MCF 10A (cell line): ENCODE measurements around the gene SYNE3. TPM values are rescaled to one million over a fixed set of nuclear protein-coding genes. Genes with fewer than 3 reads are reported as not detected.

Experiments
- BruUV-seq: library from RNA; stranded (reverse); fragments of 400-500 nt; replicated peaks from 2 replicates; lab custom pipeline; 2021; lab: Mats Ljungman, UMichigan
- CTCF ChIA-PET: fragments of 300-600 bp; sonication (Branson Sonifier 250); formaldehyde crosslinking; extraction: SDS; loops from one replicate; lab custom pipeline; 2021; ENCODE audit warnings: antibody characterized with exemption, inconsistent platforms; lab: Yijun Ruan, JAX
- POLR2A ChIA-PET: fragments of 300-600, 350-650 bp; sonication (Branson Sonifier 250); formaldehyde crosslinking; extraction: SDS; loops from one replicate; lab custom pipeline; 2020; ENCODE audit warnings: antibody characterized with exemption, inconsistent platforms; lab: Yijun Ruan, JAX
- DNase-seq: peaks from one replicate; pipeline ENCODE4 v3.0.0-alpha.2; 2018; ENCODE audit not compliant: unreplicated experiment
- H3K27ac Mint-ChIP-seq: one replicate; pipeline ENCODE4 v1.8.0; 2022; ENCODE audit warnings: mild to moderate bottlenecking, low read depth, mixed read lengths; ENCODE audit not compliant: unreplicated experiment
- H3K27me3 Mint-ChIP-seq: one replicate; pipeline ENCODE4 v1.8.0; 2022; ENCODE audit warnings: mixed read lengths; ENCODE audit not compliant: insufficient read depth, unreplicated experiment
- H3K36me3 Mint-ChIP-seq: one replicate; pipeline ENCODE4 v1.8.0; 2022; ENCODE audit warnings: mild to moderate bottlenecking, moderate library complexity, mixed read lengths; ENCODE audit not compliant: insufficient read depth, unreplicated experiment
- H3K4me1 Mint-ChIP-seq: one replicate; pipeline ENCODE4 v1.8.0; 2022; ENCODE audit warnings: mixed read lengths; ENCODE audit not compliant: insufficient read depth, unreplicated experiment
- H3K4me3 Mint-ChIP-seq: one replicate; pipeline ENCODE4 v1.8.0; 2022; ENCODE audit warnings: mild to moderate bottlenecking, moderate library complexity, mixed read lengths; ENCODE audit not compliant: unreplicated experiment
- H3K9me3 Mint-ChIP-seq: one replicate; pipeline ENCODE4 v1.8.0; 2022; ENCODE audit warnings: mixed read lengths; ENCODE audit not compliant: unreplicated experiment
- CTCF ChIP-seq: fragments of 200-600 bp; IDR thresholded peaks from one replicate; pipeline ENCODE4 v1.8.0; 2022; ENCODE audit warnings: antibody characterized with exemption, mild to moderate bottlenecking; ENCODE audit not compliant: unreplicated experiment
- intact Hi-C: fragments of 100-400 bp; cut with micrococcal nuclease; formaldehyde crosslinking; loops from 2 replicates; pipeline ENCODE4 v1.14.1; 2022
- total RNA-seq: library from RNA; stranded (reverse); gene quantifications from 2 replicates; pipeline ENCODE4 v1.2.3, GENCODE V29; 2022

SYNE3 gene
- total RNA-seq, 1 experiment from 2014 or later = 9.5 TPM

- POLR2A ChIA-PET = interaction anchor here (0.9 to 1.8 kb wide), 3 partner anchors 10 to 37 kb away, joined by 3 to 8 read pairs (median 3); no protein-coding TSS in a partner anchor
- TF ChIP-seq CTCF = no peak
Observed at GRCh38 chr14:95521001-95521400, 4.6 kb upstream of the SYNE3 start.

GRCh38 chr14:95520346-95520745, 3.9 kb upstream of the SYNE3 start:
- peak; percentile 32 for DNase-seq
- ChIA-PET POLR2A (interaction anchor here (0.9 to 2.5 kb wide), 6 partner anchors 11 to 59 kb away, joined by 3 to 10 read pairs (median 4); partner anchors contain the start of gene GLRX5), CTCF (interaction anchor here (0.6 to 0.8 kb wide), 3 partner anchors 61 to 80 kb away, joined by 3 to 4 read pairs (median 4); no protein-coding TSS in a partner anchor)
- intact Hi-C loops = no loop called here
- no peak for TF ChIP-seq CTCF
- no TSS peak for BruUV-seq
- Mint-ChIP-seq H3K9me3 (no peaks in the 10 kb centered on the region), H3K27me3 (no peaks in the 10 kb centered on the region), H3K27ac (no peak overlapping the region), H3K4me1 (peaks cover 53% of the 10 kb centered on the region), H3K36me3 (no peaks in the 10 kb centered on the region), H3K4me3 (peak overlapping the region; percentile 23)

More at GRCh38 chr14:95521001-95521400, 4.6 kb upstream of the SYNE3 start:
- no peaks in the 10 kb centered on the region for H3K27me3 Mint-ChIP-seq
- no TSS peak for BruUV-seq
- intact Hi-C loops = no loop called here
- no peaks in the 10 kb centered on the region for H3K36me3 Mint-ChIP-seq
- H3K4me1 Mint-ChIP-seq = peaks cover 60% of the 10 kb centered on the region
- no peaks in the 10 kb centered on the region for H3K9me3 Mint-ChIP-seq
- no peak overlapping the region for H3K27ac Mint-ChIP-seq
- DNase-seq = no peak
- H3K4me3 Mint-ChIP-seq = no peak overlapping the region
- CTCF ChIA-PET = interaction anchor here (0.8 kb wide), 1 partner anchor 81 kb away, joined by 4 read pairs; no protein-coding TSS in a partner anchor

GRCh38 chr14:95519699-95520098, 3.2 kb upstream of the SYNE3 start:
- H3K27ac Mint-ChIP-seq = peak overlapping the region; percentile 23
- CTCF ChIA-PET = interaction anchor here (0.6 to 2.2 kb wide), 3 partner anchors 68 to 77 kb away, joined by 3 to 7 read pairs (median 3); no protein-coding TSS in a partner anchor

More at GRCh38 chr14:95519699-95520098, 3.2 kb upstream of the SYNE3 start:
- no peaks in the 10 kb centered on the region for H3K27me3 Mint-ChIP-seq
- TF ChIP-seq CTCF = no peak
- POLR2A ChIA-PET = interaction anchor here (1.0 to 2.5 kb wide), 6 partner anchors 12 to 58 kb away, joined by 3 to 10 read pairs (median 5); partner anchors contain the start of gene GLRX5
- no peaks in the 10 kb centered on the region for H3K9me3 Mint-ChIP-seq
- H3K4me1 Mint-ChIP-seq = peaks cover 47% of the 10 kb centered on the region
- H3K36me3 Mint-ChIP-seq = no peaks in the 10 kb centered on the region
- no TSS peak for BruUV-seq
- peak; percentile 92 for DNase-seq
- peak overlapping the region; percentile 23 for H3K4me3 Mint-ChIP-seq
- intact Hi-C loops = no loop called here
